Fibroblast of skin of back (primary cell): Measurements from ENCODE around the gene NOTCH1.
"Not testable (repeated sequence)": the region's sequence is repeated elsewhere in the genome, so short reads cannot be mapped to it uniquely, and the experiment has no call there.

Experiments used
- DNase-seq: peaks from one replicate; pipeline ENCODE4 v3.0.0-alpha.2; 2013

The NOTCH1 gene

GRCh38 chr9:136578915-136579649 is 33.2 kb upstream of the NOTCH1 start:
- no peak for DNase-seq

GRCh38 chr9:136578626-136578914 is 32.7 kb upstream of the NOTCH1 start:
- DNase-seq, result no peak

- no peak for DNase-seq
These were observed 32.2 kb upstream of the NOTCH1 start for GRCh38 chr9:136577941-136578625.

GRCh38 chr9:136576269-136576626 is 30.4 kb upstream of the NOTCH1 start:
- peak; percentile 32 for DNase-seq

- no peak for DNase-seq
These were observed 29.9 kb upstream of the NOTCH1 start for GRCh38 chr9:136575626-136576268.

GRCh38 chr9:136574606-136575005 is 28.8 kb upstream of the NOTCH1 start:
- not testable (repeated sequence) for DNase-seq

- no peak for DNase-seq
These were observed 27.2 kb upstream of the NOTCH1 start for GRCh38 chr9:136572828-136573625.

GRCh38 chr9:136572003-136572827 is 26.4 kb upstream of the NOTCH1 start:
- peak; percentile 97 for DNase-seq

GRCh38 chr9:136571531-136571930 is 25.7 kb upstream of the NOTCH1 start:
- DNase-seq, result peak; percentile 44

- DNase-seq, result no peak
These were observed 25.1 kb upstream of the NOTCH1 start for GRCh38 chr9:136570916-136571315.

GRCh38 chr9:136570191-136570845 is 24.5 kb upstream of the NOTCH1 start:
- DNase-seq, result no peak

GRCh38 chr9:136569526-136570148 is 23.8 kb upstream of the NOTCH1 start:
- no peak for DNase-seq

GRCh38 chr9:136568288-136569081 is 22.6 kb upstream of the NOTCH1 start:
- DNase-seq, result no peak

- peak; percentile 95 for DNase-seq
These were observed 21.9 kb upstream of the NOTCH1 start for GRCh38 chr9:136567651-136568287.

GRCh38 chr9:136566901-136567300 is 21.1 kb upstream of the NOTCH1 start:
- no peak for DNase-seq

GRCh38 chr9:136566553-136566895 is 20.7 kb upstream of the NOTCH1 start:
- DNase-seq, result no peak

GRCh38 chr9:136565715-136566552 is 20.1 kb upstream of the NOTCH1 start:
- no peak for DNase-seq

GRCh38 chr9:136565086-136565714 is 19.4 kb upstream of the NOTCH1 start:
- no peak for DNase-seq
